ENCODE data around the gene KNDC1.

DNA sequence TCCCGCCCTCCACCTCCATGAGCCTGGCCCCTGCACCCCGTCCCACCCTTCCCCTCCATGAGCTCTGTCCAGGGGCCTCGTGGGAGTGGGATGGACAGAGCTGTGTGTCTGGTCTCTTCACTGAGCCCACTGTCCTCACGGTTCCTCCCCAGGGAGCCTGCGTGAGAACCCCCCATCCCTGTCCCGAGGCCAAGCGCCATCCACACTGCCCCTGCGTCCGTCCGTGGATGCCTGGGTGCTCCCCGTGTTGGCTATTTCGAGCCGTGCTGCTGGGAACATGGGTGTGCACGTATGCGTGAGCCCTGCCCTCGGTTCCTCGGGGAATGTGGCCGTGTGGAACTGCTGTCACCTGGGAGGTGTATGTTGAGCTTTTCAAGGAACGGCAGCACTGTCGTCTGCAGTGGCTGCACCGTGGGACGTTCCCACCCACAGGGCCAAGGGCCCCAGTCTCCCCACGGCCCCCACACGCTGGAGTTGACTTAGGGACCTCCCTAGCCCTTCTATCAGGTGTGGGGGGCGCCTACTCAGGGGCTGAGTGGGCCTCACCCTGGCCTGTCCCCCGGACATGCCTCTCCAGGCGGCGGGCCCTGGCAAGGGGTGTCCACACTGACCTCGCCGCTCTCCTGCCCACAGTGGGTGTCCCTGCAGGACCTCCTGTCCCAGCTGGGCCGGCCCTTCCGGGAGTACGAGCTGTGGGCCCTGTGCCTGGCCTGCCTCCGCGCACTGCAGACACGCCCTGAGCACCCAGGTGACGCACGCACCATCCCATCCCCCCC is 28.1 kb downstream of the KNDC1 start:
- TF ChIP-seq, protein P1, sequence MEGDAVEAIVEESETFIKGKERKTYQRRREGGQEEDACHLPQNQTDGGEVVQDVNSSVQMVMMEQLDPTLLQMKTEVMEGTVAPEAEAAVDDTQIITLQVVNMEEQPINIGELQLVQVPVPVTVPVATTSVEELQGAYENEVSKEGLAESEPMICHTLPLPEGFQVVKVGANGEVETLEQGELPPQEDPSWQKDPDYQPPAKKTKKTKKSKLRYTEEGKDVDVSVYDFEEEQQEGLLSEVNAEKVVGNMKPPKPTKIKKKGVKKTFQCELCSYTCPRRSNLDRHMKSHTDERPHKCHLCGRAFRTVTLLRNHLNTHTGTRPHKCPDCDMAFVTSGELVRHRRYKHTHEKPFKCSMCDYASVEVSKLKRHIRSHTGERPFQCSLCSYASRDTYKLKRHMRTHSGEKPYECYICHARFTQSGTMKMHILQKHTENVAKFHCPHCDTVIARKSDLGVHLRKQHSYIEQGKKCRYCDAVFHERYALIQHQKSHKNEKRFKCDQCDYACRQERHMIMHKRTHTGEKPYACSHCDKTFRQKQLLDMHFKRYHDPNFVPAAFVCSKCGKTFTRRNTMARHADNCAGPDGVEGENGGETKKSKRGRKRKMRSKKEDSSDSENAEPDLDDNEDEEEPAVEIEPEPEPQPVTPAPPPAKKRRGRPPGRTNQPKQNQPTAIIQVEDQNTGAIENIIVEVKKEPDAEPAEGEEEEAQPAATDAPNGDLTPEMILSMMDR (IDR thresholded peaks at IDR 0.05): no peak
- TF ChIP-seq POLR2A (IDR thresholded peaks at IDR 0.05): no peak
- TF ChIP-seq POLR2AphosphoS5 (IDR thresholded peaks at IDR 0.05): no peak
